Gastroesophageal sphincter (tissue), 4 donors: ENCODE measurements around the gene IL17RB. TPM values are rescaled to one million over a fixed set of nuclear protein-coding genes. Genes with fewer than 3 reads are reported as not detected.

Source experiments
- ATAC-seq: fragments of 150-250 bp; one replicate; pipeline ENCODE4 v1.9.1; 2016; ENCODE audit warnings: mild to moderate bottlenecking, moderate library complexity
- H3K27ac ChIP-seq, 4 donors: fragments of 200-600 bp; sonication (generic) in 3 of 4; 1 replicate in 3 of 4; 2 replicates in 1 of 4; pipeline ENCODE4 v1.5.1; 2016 to 2019
- H3K27me3 ChIP-seq: fragments of 200-600 bp; sonication (generic); one replicate; pipeline ENCODE4 v1.5.1; 2019
- H3K36me3 ChIP-seq, 2 donors: fragments of 200-600 bp; sonication (generic); one replicate each; pipeline ENCODE4 v1.5.1; 2019; ENCODE audit warnings: control low read depth in 1 of 2
- H3K4me1 ChIP-seq, 3 donors: fragments of 200-600 bp; sonication (generic); 1 replicate in 2 of 3; 2 replicates in 1 of 3; pipeline ENCODE4 v1.5.1; 2016 to 2019; ENCODE audit warnings: control low read depth in 2 of 3
- H3K4me3 ChIP-seq, 2 donors: fragments of 200-600 bp; sonication (generic); one replicate each; pipeline ENCODE4 v1.5.1; 2019; ENCODE audit warnings: mild to moderate bottlenecking in 1 of 2, moderate library complexity in 1 of 2
- H3K9me3 ChIP-seq, 3 donors: fragments of 200-600 bp; sonication (generic); one replicate each; pipeline ENCODE4 v1.5.1; 2017 to 2019; ENCODE audit warnings: control low read depth in 2 of 3
- CTCF ChIP-seq, 4 experiments: fragments of 200-600 bp in 2 of 4; fragments of 450-650 bp in 2 of 4; sonication (generic) in 1 of 4; IDR thresholded peaks; one replicate each; pipeline ENCODE4 v1.5.1; 2017 to 2019; ENCODE audit warnings: antibody characterized with exemption in 4 of 4, mild to moderate bottlenecking in 2 of 4, moderate library complexity in 2 of 4
- EP300 ChIP-seq: sonication (generic); formaldehyde crosslinking; IDR thresholded peaks from one replicate; pipeline ENCODE4 v1.6.1; 2017; ENCODE audit warnings: antibody characterized with exemption, mild to moderate bottlenecking
- POLR2A ChIP-seq, 2 donors: fragments of 450-650 bp; IDR thresholded peaks; one replicate each; pipeline ENCODE4 v1.6.1; 2017; ENCODE audit warnings: antibody characterized with exemption in 2 of 2, mild to moderate bottlenecking in 2 of 2, moderate library complexity in 1 of 2
- POLR2AphosphoS5 ChIP-seq: sonication (generic); formaldehyde crosslinking; IDR thresholded peaks from one replicate; pipeline ENCODE4 v1.6.1; 2017; ENCODE audit warnings: antibody characterized with exemption
- WGBS, 2 donors: methylation state at CpG; one replicate each; pipeline ENCODE4 v1.1.5; 2018; ENCODE audit warnings: low coverage in 1 of 2; 5-methylcytosine and 5-hydroxymethylcytosine counted together
- total RNA-seq, 4 donors: library from RNA; depleted of rRNA; stranded (reverse); fragments of >200 nt; gene quantifications; one replicate each; pipeline ENCODE4 v1.1.0, GENCODE V29; 2016

IL17RB gene, protein sequence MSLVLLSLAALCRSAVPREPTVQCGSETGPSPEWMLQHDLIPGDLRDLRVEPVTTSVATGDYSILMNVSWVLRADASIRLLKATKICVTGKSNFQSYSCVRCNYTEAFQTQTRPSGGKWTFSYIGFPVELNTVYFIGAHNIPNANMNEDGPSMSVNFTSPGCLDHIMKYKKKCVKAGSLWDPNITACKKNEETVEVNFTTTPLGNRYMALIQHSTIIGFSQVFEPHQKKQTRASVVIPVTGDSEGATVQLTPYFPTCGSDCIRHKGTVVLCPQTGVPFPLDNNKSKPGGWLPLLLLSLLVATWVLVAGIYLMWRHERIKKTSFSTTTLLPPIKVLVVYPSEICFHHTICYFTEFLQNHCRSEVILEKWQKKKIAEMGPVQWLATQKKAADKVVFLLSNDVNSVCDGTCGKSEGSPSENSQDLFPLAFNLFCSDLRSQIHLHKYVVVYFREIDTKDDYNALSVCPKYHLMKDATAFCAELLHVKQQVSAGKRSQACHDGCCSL
- 1 to 10 TPM in 1 of 4 donors, under 1 TPM in 3; 0.19 to 1.1 (median 0.45) TPM for total RNA-seq

DNA sequence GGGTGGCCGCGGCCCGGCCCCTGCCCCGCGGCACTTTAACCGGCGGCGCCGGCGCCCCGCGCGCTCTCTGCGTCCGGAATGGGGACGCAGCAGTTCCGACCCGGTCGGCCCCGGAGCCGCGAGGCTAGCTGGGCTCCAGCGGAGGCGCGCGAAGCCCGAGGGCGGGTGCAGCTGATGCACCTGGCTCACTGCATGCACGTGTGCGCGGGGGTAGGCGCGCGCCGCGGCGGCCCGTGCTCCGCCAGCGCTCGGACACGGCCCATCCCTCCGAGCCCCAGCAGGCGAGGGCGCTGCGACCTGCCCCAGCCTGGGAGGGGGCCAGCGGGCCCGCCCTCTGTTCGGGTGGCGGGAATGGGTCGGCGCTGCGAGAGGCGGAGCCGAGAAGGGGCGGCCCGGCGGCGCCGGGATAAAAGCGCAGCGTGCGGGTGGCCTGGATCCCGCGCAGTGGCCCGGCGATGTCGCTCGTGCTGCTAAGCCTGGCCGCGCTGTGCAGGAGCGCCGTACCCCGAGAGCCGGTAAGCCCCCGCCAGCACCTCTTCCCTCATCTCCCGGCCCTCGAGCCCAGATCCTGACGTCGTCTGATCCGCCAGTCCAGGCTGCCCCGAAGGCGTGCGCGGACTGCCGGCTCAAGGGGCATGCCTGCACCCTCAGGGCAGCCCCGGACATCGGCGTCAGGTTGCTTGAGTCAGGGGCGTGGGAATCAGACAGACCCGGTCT lies at the start of gene IL17RB, which contains the start of gene CHDH:
TSS of gene IL17RB (plus strand) at position 435 of the 717 bp plus-strand sequence. CDS start at position 456, 21 bp downstream.
TSS of gene CHDH (minus strand) at position 286 of the 717 bp plus-strand sequence. CDS start 22,411 bp downstream, outside the sequence.
- TF ChIP-seq POLR2AphosphoS5 (no peak), CTCF (IDR thresholded peaks at IDR 0.05) (peak in 1 of 4 experiments; percentile 18)

GRCh38 chr3:53798144-53798543 lies 48.2 kb upstream of the IL17RB start:
- H3K27me3 ChIP-seq: no peaks in the 10 kb centered on the region
- no peak overlapping the region for H3K27ac ChIP-seq
- no peaks in the 10 kb centered on the region for H3K36me3 ChIP-seq
- 94% methylated on average over 7 of the region's 8 CpGs; no CpG with 5 or more reads in 1 of the 2 donors for WGBS, 2 donors
- H3K4me1 ChIP-seq: no peaks in the 10 kb centered on the region
- no peak for ATAC-seq
- H3K9me3 ChIP-seq: no peaks in the 10 kb centered on the region
- TF ChIP-seq CTCF (IDR thresholded peaks at IDR 0.05): no peak
- TF ChIP-seq POLR2A (IDR thresholded peaks at IDR 0.05): no peak
- TF ChIP-seq POLR2AphosphoS5: no peak
- no peak for TF ChIP-seq EP300
- no peak overlapping the region for H3K4me3 ChIP-seq

More for the DNA sequence above, at the start of gene IL17RB, which contains the start of gene CHDH:
- Histone ChIP-seq H3K4me1 (peaks cover 0 to 27% (median 4%) of the 10 kb centered on the region in 3 donors), H3K36me3 (no peaks in the 10 kb centered on the region), H3K4me3 (peak within 1 kb of the TSS; percentile 42 to 80), H3K9me3 (no peaks in the 10 kb centered on the region), H3K27me3 (peaks cover 29% of the 10 kb centered on the region), H3K27ac (peak within 1 kb of the TSS in 3 of 4 donors; percentile 44 to 81 (median 74))
- ATAC-seq: peak; percentile 82
- 0 to 1% methylated on average over 7 to 12 of the region's 91 CpGs for WGBS, 2 donors

DNA sequence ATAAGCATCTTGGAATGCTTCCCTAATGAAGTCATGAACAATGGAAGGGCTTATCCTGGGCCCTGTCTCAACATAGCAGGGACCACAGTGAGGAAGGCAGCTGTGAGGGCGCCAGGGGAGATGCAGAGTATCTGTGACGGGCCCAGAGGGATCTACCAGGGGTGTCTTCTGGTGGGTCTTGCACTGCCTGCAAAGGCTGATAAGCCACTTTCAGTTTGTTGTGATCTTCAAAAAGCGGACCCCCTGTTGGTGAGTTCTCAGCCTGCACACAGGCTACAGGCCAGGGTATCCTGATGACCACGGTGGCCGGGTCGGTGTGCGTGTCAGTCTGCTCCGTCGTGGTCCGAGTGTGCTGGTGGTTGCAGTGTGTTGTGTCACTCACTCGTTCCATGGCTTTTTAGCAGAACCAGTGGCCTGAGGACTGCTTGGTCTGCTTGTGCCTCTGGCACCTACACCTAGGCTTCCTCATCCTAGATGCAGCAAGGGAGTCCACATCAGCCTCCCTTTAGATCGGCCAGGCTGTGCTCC lies 47.0 kb upstream of the IL17RB start:
- H3K27me3 ChIP-seq: no peaks in the 10 kb centered on the region
- no peaks in the 10 kb centered on the region for H3K4me1 ChIP-seq
- H3K9me3 ChIP-seq: no peaks in the 10 kb centered on the region
- TF ChIP-seq CTCF (IDR thresholded peaks at IDR 0.05): no peak
- TF ChIP-seq EP300: no peak
- TF ChIP-seq POLR2A (IDR thresholded peaks at IDR 0.05): no peak
- TF ChIP-seq POLR2AphosphoS5: no peak
- ATAC-seq: no peak
- no peak overlapping the region for H3K4me3 ChIP-seq
- H3K27ac ChIP-seq: no peak overlapping the region
- H3K36me3 ChIP-seq: no peaks in the 10 kb centered on the region
- 76 to 95% methylated on average over 2 to 4 of the region's 12 CpGs for WGBS, 2 donors

DNA sequence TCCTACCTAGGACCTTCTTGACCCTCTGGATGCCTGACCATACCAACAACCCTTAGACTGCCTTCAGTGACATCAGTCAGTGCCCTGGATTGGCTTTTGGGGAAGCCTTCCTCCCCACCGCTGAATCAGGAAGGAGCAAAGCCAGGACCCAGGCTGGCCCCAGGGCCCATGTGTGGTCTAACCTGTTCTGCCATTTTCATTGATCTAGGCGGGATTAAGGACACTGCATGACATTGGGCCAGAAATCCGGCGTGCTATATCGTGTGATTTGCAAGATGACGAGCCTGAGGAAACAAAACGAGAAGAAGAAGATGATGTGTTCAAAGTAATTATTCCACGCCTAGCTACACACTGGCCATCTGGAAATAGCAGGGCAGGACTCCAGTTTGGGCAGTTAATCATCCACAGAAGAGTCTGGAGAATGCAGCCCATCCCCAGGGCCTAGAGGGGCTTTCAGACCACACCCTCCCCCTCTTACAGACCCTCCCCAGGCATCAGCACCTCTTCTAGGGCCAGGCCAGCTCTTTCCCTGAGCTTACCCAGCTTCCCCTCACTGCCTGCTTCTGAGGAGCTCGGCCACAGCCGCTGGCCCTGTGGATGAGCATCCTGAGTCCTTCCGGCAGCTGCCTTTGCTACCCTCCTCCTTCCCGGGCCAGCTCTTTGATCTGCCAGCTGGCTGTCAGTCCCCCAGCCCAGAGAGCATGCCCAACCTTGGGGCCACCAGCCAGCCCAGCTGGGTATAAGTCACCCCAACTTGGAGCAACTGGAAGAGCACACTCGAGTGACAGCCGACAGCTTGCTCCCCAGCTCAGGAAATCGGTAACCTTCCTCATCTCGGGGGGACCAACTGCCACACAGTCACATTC lies 46.1 kb upstream of the IL17RB start:
- Histone ChIP-seq H3K9me3 (no peaks in the 10 kb centered on the region), H3K27me3 (no peaks in the 10 kb centered on the region), H3K4me1 (no peaks in the 10 kb centered on the region), H3K27ac (no peak overlapping the region), H3K36me3 (no peaks in the 10 kb centered on the region), H3K4me3 (no peak overlapping the region)
- no peak for TF ChIP-seq POLR2A (IDR thresholded peaks at IDR 0.05)
- no peak for TF ChIP-seq EP300
- TF ChIP-seq CTCF (IDR thresholded peaks at IDR 0.05): no peak
- no peak for TF ChIP-seq POLR2AphosphoS5
- ATAC-seq: no peak
- WGBS, 2 donors: 69 to 90% methylated on average over 9 to 13 of the region's 16 CpGs
